ENCODE data around the gene TSBP1. TPM values are rescaled to one million over a fixed set of nuclear protein-coding genes. Genes with fewer than 3 reads are reported as not detected.
"Not testable (repeated sequence)": the region's sequence is repeated elsewhere in the genome, so short reads cannot be mapped to it uniquely, and the experiment has no call there.

TSBP1 gene
- total RNA-seq, 4 donors from 2014 or later = not detected

DNA sequence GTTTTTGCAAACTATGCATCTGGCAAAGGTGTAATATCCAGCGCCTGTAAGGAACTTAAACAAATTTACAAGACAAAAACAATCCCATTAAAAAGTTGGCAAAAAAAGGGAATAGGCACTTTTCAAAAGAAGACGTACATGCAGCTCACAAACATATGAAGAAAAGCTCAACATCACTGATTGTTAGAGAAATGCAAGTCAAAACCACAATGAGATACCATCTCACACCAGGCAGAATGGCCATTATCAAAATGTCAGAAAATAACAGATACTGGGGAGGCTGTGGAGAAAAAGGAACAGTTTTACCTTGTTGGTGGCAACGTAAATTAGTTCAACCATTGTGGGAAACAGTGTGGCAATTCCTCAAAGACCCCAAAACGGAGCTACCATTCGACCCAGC lies 54.2 kb downstream of the TSBP1 start:
- 72 to 80% methylated on average over 5 of the region's 5 CpGs for WGBS, 2 donors
- no peaks in the 10 kb centered on the region for H3K9me3 ChIP-seq
- no peak overlapping the region for H3K27ac ChIP-seq
- H3K4me3 ChIP-seq = no peak overlapping the region
- no peaks in the 10 kb centered on the region for H3K36me3 ChIP-seq
- H3K27me3 ChIP-seq = no peaks in the 10 kb centered on the region
- TF ChIP-seq, protein P1, sequence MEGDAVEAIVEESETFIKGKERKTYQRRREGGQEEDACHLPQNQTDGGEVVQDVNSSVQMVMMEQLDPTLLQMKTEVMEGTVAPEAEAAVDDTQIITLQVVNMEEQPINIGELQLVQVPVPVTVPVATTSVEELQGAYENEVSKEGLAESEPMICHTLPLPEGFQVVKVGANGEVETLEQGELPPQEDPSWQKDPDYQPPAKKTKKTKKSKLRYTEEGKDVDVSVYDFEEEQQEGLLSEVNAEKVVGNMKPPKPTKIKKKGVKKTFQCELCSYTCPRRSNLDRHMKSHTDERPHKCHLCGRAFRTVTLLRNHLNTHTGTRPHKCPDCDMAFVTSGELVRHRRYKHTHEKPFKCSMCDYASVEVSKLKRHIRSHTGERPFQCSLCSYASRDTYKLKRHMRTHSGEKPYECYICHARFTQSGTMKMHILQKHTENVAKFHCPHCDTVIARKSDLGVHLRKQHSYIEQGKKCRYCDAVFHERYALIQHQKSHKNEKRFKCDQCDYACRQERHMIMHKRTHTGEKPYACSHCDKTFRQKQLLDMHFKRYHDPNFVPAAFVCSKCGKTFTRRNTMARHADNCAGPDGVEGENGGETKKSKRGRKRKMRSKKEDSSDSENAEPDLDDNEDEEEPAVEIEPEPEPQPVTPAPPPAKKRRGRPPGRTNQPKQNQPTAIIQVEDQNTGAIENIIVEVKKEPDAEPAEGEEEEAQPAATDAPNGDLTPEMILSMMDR (IDR thresholded peaks at IDR 0.05) = no peak
- no peak for TF ChIP-seq POLR2A (IDR thresholded peaks at IDR 0.05)
- TF ChIP-seq EP300 (IDR thresholded peaks at IDR 0.05) = no peak
- no peaks in the 10 kb centered on the region for H3K4me1 ChIP-seq
- no peak for DNase-seq (ENCODE audit: low spot score in 2 of 2)

DNA sequence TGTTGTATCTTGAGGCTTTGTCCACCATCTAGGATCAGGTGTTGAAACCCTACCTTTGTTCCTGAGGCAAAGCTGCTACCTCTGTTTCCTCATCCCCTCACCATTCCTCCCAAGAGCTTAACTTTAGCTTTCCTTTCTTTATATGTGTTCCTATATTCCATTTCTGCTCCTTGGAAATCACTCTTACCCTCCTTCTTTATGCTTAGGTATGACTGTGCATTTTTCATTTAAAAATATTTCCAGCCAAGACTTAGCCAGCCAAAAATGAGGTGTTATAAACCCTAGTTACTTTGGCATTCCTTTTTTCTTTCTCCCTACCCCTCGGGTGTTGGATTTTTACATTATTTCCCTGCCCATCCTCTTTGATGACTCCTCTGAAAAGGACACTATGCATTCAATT lies 57.7 kb downstream of the TSBP1 start:
- no peak for DNase-seq (ENCODE audit: low spot score in 2 of 2)
- Histone ChIP-seq H3K27me3 (no peaks in the 10 kb centered on the region), H3K9me3 (no peaks in the 10 kb centered on the region), H3K4me3 (no peak overlapping the region), H3K4me1 (no peaks in the 10 kb centered on the region), H3K27ac (no peak overlapping the region), H3K36me3 (no peaks in the 10 kb centered on the region)
- TF ChIP-seq, protein P1 (IDR thresholded peaks at IDR 0.05) = no peak
- 79 to 95% methylated on average over 1 of the region's 1 CpG for WGBS, 2 donors

DNA sequence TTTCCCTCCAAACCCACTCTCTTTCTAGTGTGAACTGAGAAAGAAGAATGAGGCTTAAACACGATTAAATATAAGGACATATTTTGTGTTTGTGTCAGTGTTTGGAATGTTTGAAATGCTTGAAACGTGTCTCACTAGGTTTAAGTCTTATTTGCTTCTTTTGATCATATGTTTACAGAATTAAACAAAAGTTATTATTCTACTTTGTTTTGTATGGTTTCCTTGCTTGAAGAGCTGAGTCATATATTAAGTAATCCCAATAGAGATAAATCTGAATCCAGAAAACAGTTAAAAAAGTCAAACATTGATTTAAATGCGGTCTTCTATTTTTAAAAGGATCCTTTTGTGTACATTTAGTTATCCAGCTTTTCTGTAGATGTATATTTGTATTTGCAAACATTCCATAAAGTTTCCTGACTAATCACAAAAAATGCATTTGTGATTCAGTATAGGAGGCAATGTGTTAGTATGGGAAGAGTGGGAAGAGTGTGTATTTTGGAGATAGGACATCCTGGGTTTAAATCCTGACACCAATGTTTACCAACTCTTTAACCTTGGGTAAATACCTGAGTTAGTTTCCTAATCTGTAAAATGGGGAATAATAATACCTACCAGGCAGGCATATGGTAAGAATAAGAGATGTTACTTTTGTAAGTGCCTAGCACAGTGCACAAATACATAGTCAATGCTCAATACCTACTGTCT lies 72.9 kb downstream of the TSBP1 start:
- no peaks in the 10 kb centered on the region for H3K36me3 ChIP-seq
- WGBS, 2 donors = 14 to 27% methylated on average over 3 of the region's 3 CpGs
- no peak overlapping the region for H3K4me3 ChIP-seq
- no peak for TF ChIP-seq POLR2A (IDR thresholded peaks at IDR 0.05)
- TF ChIP-seq, protein P1 (IDR thresholded peaks at IDR 0.05) = no peak
- no peak for TF ChIP-seq EP300 (IDR thresholded peaks at IDR 0.05)
- no peaks in the 10 kb centered on the region for H3K9me3 ChIP-seq
- no peak for DNase-seq (ENCODE audit: low spot score in 2 of 2)
- H3K4me1 ChIP-seq = no peaks in the 10 kb centered on the region
- no peaks in the 10 kb centered on the region for H3K27me3 ChIP-seq
- H3K27ac ChIP-seq = no peak overlapping the region

DNA sequence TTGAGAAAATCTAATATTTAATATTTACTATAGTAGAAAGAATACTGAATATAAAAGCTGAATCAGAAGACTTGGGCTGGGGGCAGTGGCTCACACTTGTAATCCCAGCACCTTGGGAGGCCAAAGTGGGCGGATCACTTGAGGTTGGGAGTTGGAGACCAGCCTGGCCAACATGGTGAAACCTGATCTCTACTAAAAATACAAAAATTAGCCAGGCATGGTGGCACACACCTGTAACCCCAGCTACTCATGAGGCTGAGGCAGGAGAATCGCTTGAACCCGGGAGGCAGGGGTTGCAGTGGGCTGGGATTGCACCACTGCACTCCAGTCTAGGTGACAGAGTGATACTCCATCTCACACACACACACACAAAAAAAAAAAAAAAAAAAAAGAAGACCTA lies 76.7 kb downstream of the TSBP1 start:
- H3K9me3 ChIP-seq; H3K36me3 ChIP-seq; H3K4me3 ChIP-seq; DNase-seq (ENCODE audit: low spot score in 2 of 2); H3K27me3 ChIP-seq; H3K27ac ChIP-seq; H3K4me1 ChIP-seq: not testable (repeated sequence)
- 92 to 98% methylated on average over 3 of the region's 3 CpGs for WGBS, 2 donors

DNA sequence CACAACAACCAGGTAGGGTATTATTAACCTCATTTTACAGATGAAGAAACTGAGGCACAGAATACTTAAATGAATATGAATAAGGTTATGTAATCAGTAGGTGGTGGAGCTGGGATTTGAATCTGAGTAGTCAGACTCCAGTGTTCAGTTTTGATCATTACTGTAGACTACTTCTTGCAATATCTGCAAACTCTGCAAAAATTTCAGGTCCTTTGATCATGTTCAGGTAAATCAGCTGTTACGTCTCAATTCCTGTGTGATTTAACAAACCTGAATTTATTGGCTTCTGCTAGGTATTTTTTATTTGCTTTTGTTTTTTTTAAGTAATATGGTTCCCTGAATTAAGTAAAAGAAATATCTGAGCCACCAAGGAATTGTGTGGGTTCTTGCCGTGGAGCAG lies 77.1 kb downstream of the TSBP1 start:
- TF ChIP-seq EP300 (IDR thresholded peaks at IDR 0.05) (no peak), POLR2A (IDR thresholded peaks at IDR 0.05) (no peak)
- TF ChIP-seq, protein P1 (IDR thresholded peaks at IDR 0.05) = no peak
- Histone ChIP-seq H3K4me1 (peaks cover 0 to 8% (median 0%) of the 10 kb centered on the region in 4 donors), H3K9me3 (no peaks in the 10 kb centered on the region), H3K27ac (no peak overlapping the region), H3K27me3 (no peaks in the 10 kb centered on the region), H3K36me3 (no peaks in the 10 kb centered on the region), H3K4me3 (no peak overlapping the region)
- 92 to 95% methylated on average over 2 of the region's 2 CpGs for WGBS, 2 donors
- no peak for DNase-seq (ENCODE audit: low spot score in 2 of 2)

DNA sequence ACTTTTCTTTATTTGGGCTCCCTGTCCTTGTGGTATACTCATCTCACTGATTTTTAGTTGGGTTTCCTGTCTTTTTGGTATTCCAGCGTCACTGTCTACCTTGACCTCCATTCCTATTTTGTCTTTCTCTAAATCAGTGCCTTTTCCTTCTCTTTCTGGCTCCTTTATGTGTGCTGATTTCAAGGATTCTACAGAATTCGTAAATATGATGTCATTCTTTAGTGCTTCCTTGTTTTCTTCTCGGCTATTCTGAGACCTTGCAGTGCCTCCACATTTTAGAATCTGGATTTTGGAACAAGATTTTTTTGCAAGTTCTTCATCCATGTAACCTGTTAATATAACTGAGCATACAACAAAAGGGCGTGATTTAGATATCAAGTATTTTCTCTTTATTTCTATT lies 78.0 kb downstream of the TSBP1 start:
- peaks cover 0 to 8% (median 0%) of the 10 kb centered on the region in 4 donors for H3K4me1 ChIP-seq
- H3K27ac ChIP-seq = no peak overlapping the region
- no peak overlapping the region for H3K4me3 ChIP-seq
- 81 to 87% methylated on average over 4 of the region's 4 CpGs for WGBS, 2 donors
- H3K9me3 ChIP-seq = no peaks in the 10 kb centered on the region
- TF ChIP-seq POLR2A (IDR thresholded peaks at IDR 0.05) (no peak), EP300 (IDR thresholded peaks at IDR 0.05) (no peak)
- TF ChIP-seq, protein P1 (IDR thresholded peaks at IDR 0.05) = no peak
- no peaks in the 10 kb centered on the region for H3K27me3 ChIP-seq
- DNase-seq (ENCODE audit: low spot score in 2 of 2) = no peak
- no peaks in the 10 kb centered on the region for H3K36me3 ChIP-seq
